ENCODE measurements around the gene AKAP8L. TPM values are rescaled to one million over a fixed set of nuclear protein-coding genes. Genes with fewer than 3 reads are reported as not detected.

Gene AKAP8L
- total and polyA plus RNA-seq, 2 donors (not counting 1 experiment from before 2014, with no cell fraction given), result 18.0 to 87.0 TPM

DNA sequence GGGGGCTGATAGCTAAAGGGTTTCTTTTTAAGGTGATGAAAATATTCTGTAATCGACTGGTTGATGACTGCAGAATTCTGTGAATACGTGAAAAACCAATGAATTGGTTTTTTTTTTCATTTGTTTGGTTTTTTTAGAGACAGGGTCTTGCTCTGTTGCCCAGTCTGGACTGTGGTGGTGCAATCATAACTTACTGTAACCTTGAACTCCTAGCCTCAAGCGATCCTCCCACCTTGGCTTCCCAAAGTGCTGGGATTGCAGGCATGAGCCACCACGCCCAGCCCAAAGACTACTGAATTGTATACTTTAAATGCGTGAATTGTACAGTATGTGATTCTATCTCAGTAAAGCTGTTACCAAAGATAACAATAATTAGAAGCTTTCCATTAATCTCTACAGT lies 24.4 kb downstream of the AKAP8L start:
- Histone ChIP-seq H4K20me1 (ENCODE audit: control insufficient read depth, extremely low read depth, insufficient read depth, low read length) (no peaks in the 10 kb centered on the region), H3K27me3 (ENCODE audit: control insufficient read depth, insufficient read depth, low read length) (no peaks in the 10 kb centered on the region), H3K79me2 (ENCODE audit: control insufficient read depth, insufficient read depth, low read length) (peaks cover 10% of the 10 kb centered on the region), H3K36me3 (ENCODE audit: control insufficient read depth, insufficient read depth, low read length) (peaks cover 32% of the 10 kb centered on the region), H2AFZ (ENCODE audit: low read length) (no peak overlapping the region), H3K4me1 (ENCODE audit: control insufficient read depth, extremely low read depth, insufficient read depth, low read length) (no peaks in the 10 kb centered on the region), H3K9ac (ENCODE audit: insufficient read depth, low read length) (no peak overlapping the region), H3K9me3 (ENCODE audit: control insufficient read depth, insufficient read depth, low read depth, low read length) (no peaks in the 10 kb centered on the region), H3K4me2 (ENCODE audit: extremely low read depth, insufficient read depth, low read length) (no peak overlapping the region), H3K4me3 (replicated peaks in 1 of 4; ENCODE audit: control extremely low read depth in 1 of 4, insufficient read depth in 1 of 4, low read depth in 3 of 4, low read length in 4 of 4) (no peak overlapping the region), H3K27ac (ENCODE audit: insufficient read depth, low read length) (no peak overlapping the region)
- TF ChIP-seq, protein P1, sequence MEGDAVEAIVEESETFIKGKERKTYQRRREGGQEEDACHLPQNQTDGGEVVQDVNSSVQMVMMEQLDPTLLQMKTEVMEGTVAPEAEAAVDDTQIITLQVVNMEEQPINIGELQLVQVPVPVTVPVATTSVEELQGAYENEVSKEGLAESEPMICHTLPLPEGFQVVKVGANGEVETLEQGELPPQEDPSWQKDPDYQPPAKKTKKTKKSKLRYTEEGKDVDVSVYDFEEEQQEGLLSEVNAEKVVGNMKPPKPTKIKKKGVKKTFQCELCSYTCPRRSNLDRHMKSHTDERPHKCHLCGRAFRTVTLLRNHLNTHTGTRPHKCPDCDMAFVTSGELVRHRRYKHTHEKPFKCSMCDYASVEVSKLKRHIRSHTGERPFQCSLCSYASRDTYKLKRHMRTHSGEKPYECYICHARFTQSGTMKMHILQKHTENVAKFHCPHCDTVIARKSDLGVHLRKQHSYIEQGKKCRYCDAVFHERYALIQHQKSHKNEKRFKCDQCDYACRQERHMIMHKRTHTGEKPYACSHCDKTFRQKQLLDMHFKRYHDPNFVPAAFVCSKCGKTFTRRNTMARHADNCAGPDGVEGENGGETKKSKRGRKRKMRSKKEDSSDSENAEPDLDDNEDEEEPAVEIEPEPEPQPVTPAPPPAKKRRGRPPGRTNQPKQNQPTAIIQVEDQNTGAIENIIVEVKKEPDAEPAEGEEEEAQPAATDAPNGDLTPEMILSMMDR (conservative IDR thresholded peaks at IDR 0.05 in 1 of 2, IDR thresholded peaks at IDR 0.05 in 1 of 2; ENCODE audit: low read depth in 1 of 2, low read length in 2 of 2), result no peak
- no peak for TF ChIP-seq EZH2 (IDR thresholded peaks at IDR 0.05; ENCODE audit: low read length, missing control alignments)
- no peak for DNase-seq (ENCODE audit: low read depth in 2 of 2)

DNA sequence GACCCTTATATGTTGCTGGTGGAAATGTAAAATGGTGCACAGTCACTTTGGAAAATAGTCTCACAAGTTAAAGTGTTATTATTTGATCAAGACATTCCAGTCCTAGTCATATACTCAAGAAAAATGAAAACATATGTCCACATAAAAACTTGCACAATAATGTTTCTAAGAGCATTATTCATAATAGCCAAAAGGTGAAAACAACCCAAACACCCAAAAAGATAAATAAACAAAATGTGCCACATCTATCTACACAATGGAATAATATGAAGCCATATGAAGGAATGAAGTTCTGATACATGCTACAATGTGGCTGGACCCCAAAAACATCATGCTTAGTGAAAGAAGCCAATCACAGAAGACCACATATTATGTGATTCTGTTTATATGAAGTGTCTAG lies 24.8 kb downstream of the AKAP8L start:
- Histone ChIP-seq H4K20me1 (ENCODE audit: control insufficient read depth, extremely low read depth, insufficient read depth, low read length) (no peaks in the 10 kb centered on the region), H3K4me2 (ENCODE audit: extremely low read depth, insufficient read depth, low read length) (no peak overlapping the region), H3K79me2 (ENCODE audit: control insufficient read depth, insufficient read depth, low read length) (peaks cover 10% of the 10 kb centered on the region), H3K9ac (ENCODE audit: insufficient read depth, low read length) (no peak overlapping the region), H3K4me1 (ENCODE audit: control insufficient read depth, extremely low read depth, insufficient read depth, low read length) (no peaks in the 10 kb centered on the region), H3K27ac (ENCODE audit: insufficient read depth, low read length) (no peak overlapping the region), H2AFZ (ENCODE audit: low read length) (no peak overlapping the region), H3K9me3 (ENCODE audit: control insufficient read depth, insufficient read depth, low read depth, low read length) (no peaks in the 10 kb centered on the region), H3K4me3 (replicated peaks in 1 of 4; ENCODE audit: control extremely low read depth in 1 of 4, insufficient read depth in 1 of 4, low read depth in 3 of 4, low read length in 4 of 4) (no peak overlapping the region), H3K27me3 (ENCODE audit: control insufficient read depth, insufficient read depth, low read length) (no peaks in the 10 kb centered on the region), H3K36me3 (ENCODE audit: control insufficient read depth, insufficient read depth, low read length) (peaks cover 28% of the 10 kb centered on the region)
- DNase-seq (ENCODE audit: low read depth in 2 of 2), result peak in 1 of 2 donors; percentile 39
- TF ChIP-seq, protein P1 (conservative IDR thresholded peaks at IDR 0.05 in 1 of 2, IDR thresholded peaks at IDR 0.05 in 1 of 2; ENCODE audit: low read depth in 1 of 2, low read length in 2 of 2), result no peak
- no peak for TF ChIP-seq EZH2 (IDR thresholded peaks at IDR 0.05; ENCODE audit: low read length, missing control alignments)

DNA sequence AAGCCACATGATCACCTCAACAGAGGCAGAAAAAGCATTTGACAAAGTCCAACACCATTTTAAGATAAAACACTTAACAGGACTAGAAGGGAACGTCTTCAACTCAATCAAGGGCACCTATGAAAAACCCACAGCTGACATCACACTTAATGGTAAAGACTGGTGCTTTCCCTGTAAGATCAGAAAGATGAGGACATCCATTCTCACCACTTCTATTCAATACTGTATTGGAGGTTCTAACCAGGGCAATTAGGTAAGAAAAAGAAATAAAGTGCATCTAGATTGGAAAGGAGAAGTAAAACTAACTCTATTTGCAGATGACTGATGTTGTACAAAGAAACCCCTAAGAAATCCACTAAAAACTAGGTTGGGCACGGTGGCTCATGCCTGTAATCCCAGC lies 28.0 kb downstream of the AKAP8L start:
- no peak for DNase-seq (ENCODE audit: low read depth in 2 of 2)
- Histone ChIP-seq H3K27me3 (ENCODE audit: control insufficient read depth, insufficient read depth, low read length) (no peaks in the 10 kb centered on the region), H3K27ac (ENCODE audit: insufficient read depth, low read length) (no peak overlapping the region), H3K4me3 (replicated peaks in 1 of 4; ENCODE audit: control extremely low read depth in 1 of 4, insufficient read depth in 1 of 4, low read depth in 3 of 4, low read length in 4 of 4) (no peak overlapping the region), H3K36me3 (ENCODE audit: control insufficient read depth, insufficient read depth, low read length) (peaks cover 5% of the 10 kb centered on the region), H3K9ac (ENCODE audit: insufficient read depth, low read length) (no peak overlapping the region), H3K79me2 (ENCODE audit: control insufficient read depth, insufficient read depth, low read length) (peaks cover 15% of the 10 kb centered on the region), H4K20me1 (ENCODE audit: control insufficient read depth, extremely low read depth, insufficient read depth, low read length) (no peaks in the 10 kb centered on the region), H3K4me2 (ENCODE audit: extremely low read depth, insufficient read depth, low read length) (no peak overlapping the region), H2AFZ (ENCODE audit: low read length) (no peak overlapping the region), H3K4me1 (ENCODE audit: control insufficient read depth, extremely low read depth, insufficient read depth, low read length) (no peaks in the 10 kb centered on the region), H3K9me3 (ENCODE audit: control insufficient read depth, insufficient read depth, low read depth, low read length) (no peaks in the 10 kb centered on the region)
- TF ChIP-seq, protein P1 (conservative IDR thresholded peaks at IDR 0.05 in 1 of 2, IDR thresholded peaks at IDR 0.05 in 1 of 2; ENCODE audit: low read depth in 1 of 2, low read length in 2 of 2), result no peak
- TF ChIP-seq EZH2 (IDR thresholded peaks at IDR 0.05; ENCODE audit: low read length, missing control alignments), result no peak

Data from fibroblast of lung (primary cell).